WTC11 (cell line): ENCODE data around the gene CABCOCO1. TPM values are rescaled to one million over a fixed set of nuclear protein-coding genes. Genes with fewer than 3 reads are reported as not detected.

Experiments
- ATAC-seq: fragments of 200-7000 bp; cut with Tn5 transposase; 2 replicates; pipeline ENCODE4 v1.10.0; 2021; ENCODE audit warnings: mild to moderate bottlenecking, moderate library complexity
- CTCF ChIA-PET: fragments of 300-600 bp; sonication (Branson Sonifier 250); formaldehyde crosslinking; loops from one replicate; lab custom pipeline; 2021; ENCODE audit warnings: antibody characterized with exemption; lab: Charles Lee
- POLR2A ChIA-PET: fragments of 350-600 bp; sonication (Branson Sonifier 250); formaldehyde crosslinking; loops from one replicate; lab custom pipeline; 2021; ENCODE audit warnings: antibody characterized with exemption; lab: Charles Lee
- DNase-seq: peaks from one replicate; pipeline ENCODE4 v3.0.0; 2021; ENCODE audit warnings: low spot score
- H3K27ac Mint-ChIP-seq: 2 replicates; pipeline ENCODE4 v1.8.0; 2021; ENCODE audit warnings: mixed read lengths
- H3K27me3 Mint-ChIP-seq: 2 replicates; pipeline ENCODE4 v1.8.0; 2021; ENCODE audit warnings: low read depth, mild to moderate bottlenecking, moderate library complexity, mixed read lengths
- H3K36me3 Mint-ChIP-seq: 2 replicates; pipeline ENCODE4 v1.8.0; 2021; ENCODE audit warnings: mixed read lengths
- H3K4me1 Mint-ChIP-seq: 2 replicates; pipeline ENCODE4 v1.8.0; 2022; ENCODE audit warnings: mixed read lengths
- H3K4me3 Mint-ChIP-seq: 2 replicates; pipeline ENCODE4 v1.8.0; 2021; ENCODE audit warnings: mild to moderate bottlenecking, moderate library complexity, mixed read lengths
- H3K9me3 Mint-ChIP-seq: 2 replicates; pipeline ENCODE4 v1.8.0; 2021; ENCODE audit warnings: mixed read lengths
- CREM ChIP-seq: sonication (generic); formaldehyde crosslinking; IDR thresholded peaks from 2 replicates; pipeline ENCODE4 v1.8.1; 2022; ENCODE audit warnings: mild to moderate bottlenecking, missing genetic modification reagents, moderate library complexity
- FOXK1 ChIP-seq: sonication (generic); formaldehyde crosslinking; IDR thresholded peaks from 2 replicates; pipeline ENCODE4 v1.8.0; 2022; ENCODE audit warnings: mild to moderate bottlenecking, moderate library complexity, missing genetic modification reagents
- GABPB1 ChIP-seq: sonication (generic); formaldehyde crosslinking; IDR thresholded peaks from 2 replicates; pipeline ENCODE4 v1.8.1; 2023; ENCODE audit warnings: mild to moderate bottlenecking, missing genetic modification reagents
- KAT7 ChIP-seq: sonication (generic); formaldehyde crosslinking; IDR thresholded peaks from 2 replicates; pipeline ENCODE4 v1.8.1; 2023; ENCODE audit warnings: missing genetic modification reagents, mild to moderate bottlenecking, borderline replicate concordance
- NFATC4 ChIP-seq: fragments of 250-450 bp; sonication (Bioruptor Pico); IDR thresholded peaks from 2 replicates; pipeline ENCODE4 v1.9.0; 2021; ENCODE audit warnings: mild to moderate bottlenecking
- PRRX2 ChIP-seq: fragments of 250-450 bp; sonication (Bioruptor Pico); IDR thresholded peaks from 2 replicates; pipeline ENCODE4 v1.8.0; 2021; ENCODE audit warnings: mild to moderate bottlenecking
- RELA ChIP-seq: sonication (generic); formaldehyde crosslinking; IDR thresholded peaks from 2 replicates; pipeline ENCODE4 v1.8.1; 2022; ENCODE audit warnings: missing genetic modification reagents, mild to moderate bottlenecking, borderline replicate concordance
- SMAD4 ChIP-seq: sonication (generic); formaldehyde crosslinking; IDR thresholded peaks from 2 replicates; pipeline ENCODE4 v1.8.0; 2022; ENCODE audit warnings: mild to moderate bottlenecking, missing genetic modification reagents
- TP53 ChIP-seq: sonication (generic); formaldehyde crosslinking; IDR thresholded peaks from 2 replicates; pipeline ENCODE4 v1.8.1; 2023; ENCODE audit warnings: mild to moderate bottlenecking, missing genetic modification reagents
- ZNF121 ChIP-seq: sonication (generic); formaldehyde crosslinking; IDR thresholded peaks from 2 replicates; pipeline ENCODE4 v1.8.0; 2023; ENCODE audit warnings: missing genetic modification reagents
- ZNF232 ChIP-seq: sonication (generic); formaldehyde crosslinking; IDR thresholded peaks from 2 replicates; pipeline ENCODE4 v1.8.0; 2022; ENCODE audit warnings: mild to moderate bottlenecking, missing genetic modification reagents
- ZNF263 ChIP-seq: sonication (generic); formaldehyde crosslinking; IDR thresholded peaks from 2 replicates; pipeline ENCODE4 v1.8.1; 2022; ENCODE audit warnings: low read depth, mild to moderate bottlenecking, moderate library complexity, missing genetic modification reagents
- total RNA-seq: library from RNA; stranded (reverse); gene quantifications from 3 replicates; pipeline ENCODE4 v1.2.3, GENCODE V29; 2021
- TF ChIP-seq, protein P1 (sequence below): sonication (generic); formaldehyde crosslinking; IDR thresholded peaks from 2 replicates; pipeline ENCODE4 v1.8.0; 2022; ENCODE audit warnings: mild to moderate bottlenecking, missing genetic modification reagents
- TF ChIP-seq, protein P2 (sequence below): fragments of 250-450 bp; sonication (Bioruptor Pico); IDR thresholded peaks from 2 replicates; pipeline ENCODE4 v1.9.0; 2021; ENCODE audit warnings: mild to moderate bottlenecking, borderline replicate concordance
- TF ChIP-seq, protein P3 (sequence below): sonication (generic); formaldehyde crosslinking; IDR thresholded peaks from 2 replicates; pipeline ENCODE4 v1.8.1; 2022; ENCODE audit warnings: low read depth, mild to moderate bottlenecking, moderate library complexity, missing genetic modification reagents, borderline replicate concordance
- TF ChIP-seq, protein P4 (sequence below): sonication (generic); formaldehyde crosslinking; IDR thresholded peaks from 2 replicates; pipeline ENCODE4 v1.8.0; 2023; ENCODE audit warnings: mild to moderate bottlenecking, missing genetic modification reagents
- TF ChIP-seq, protein P5 (sequence below): sonication (generic); formaldehyde crosslinking; IDR thresholded peaks from 2 replicates; pipeline ENCODE4 v1.8.0; 2022; ENCODE audit warnings: missing genetic modification reagents
- TF ChIP-seq, protein P6 (sequence below): fragments of 200-600 bp; IDR thresholded peaks from 2 replicates; pipeline ENCODE4 v1.8.0; 2022; ENCODE audit warnings: antibody characterized with exemption
- TF ChIP-seq, protein P7 (sequence below): sonication (generic); formaldehyde crosslinking; IDR thresholded peaks from 2 replicates; pipeline ENCODE4 v1.8.1; 2023; ENCODE audit warnings: mild to moderate bottlenecking, missing genetic modification reagents, moderate library complexity
- TF ChIP-seq, protein P8 (sequence below): sonication (generic); formaldehyde crosslinking; IDR thresholded peaks from 2 replicates; pipeline ENCODE4 v1.8.1; 2023; ENCODE audit warnings: mild to moderate bottlenecking, missing genetic modification reagents

CABCOCO1 gene
- total RNA-seq, 1 experiment from 2014 or later = not detected

DNA sequence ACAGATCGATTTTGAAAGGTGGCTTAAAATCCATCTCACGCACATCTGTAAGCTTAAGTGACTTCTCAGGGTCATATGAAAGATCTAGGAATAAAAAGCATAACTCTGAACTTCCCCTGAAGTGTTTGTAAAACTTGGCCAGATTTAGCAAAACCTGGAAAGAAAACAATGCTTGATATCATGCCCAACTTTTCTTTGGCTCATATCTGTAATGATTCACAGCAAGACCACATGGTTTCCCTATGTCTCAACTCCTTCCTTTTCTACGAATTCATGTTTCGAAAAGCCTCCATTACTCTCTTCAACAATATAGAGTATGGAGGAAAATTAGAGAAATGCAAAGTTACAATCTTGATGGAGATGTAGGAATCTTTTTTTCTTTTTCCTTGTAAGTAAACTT, 20.1 kb upstream of the CABCOCO1 start:
- ATAC-seq (no peak), DNase-seq (no peak)
- TF ChIP-seq FOXK1 (no peak), NFATC4 (no peak), KAT7 (CRISPR knock-in tag) (no peak), SMAD4 (CRISPR knock-in tag) (no peak), RELA (CRISPR knock-in tag) (no peak), TP53 (CRISPR knock-in tag) (no peak), PRRX2 (CRISPR knock-in tag) (no peak), CREM (CRISPR knock-in tag) (no peak), ZNF121 (CRISPR knock-in tag) (no peak), ZNF232 (CRISPR knock-in tag) (no peak), ZNF263 (CRISPR knock-in tag) (no peak), GABPB1 (CRISPR knock-in tag) (no peak)
- TF ChIP-seq, protein P1, sequence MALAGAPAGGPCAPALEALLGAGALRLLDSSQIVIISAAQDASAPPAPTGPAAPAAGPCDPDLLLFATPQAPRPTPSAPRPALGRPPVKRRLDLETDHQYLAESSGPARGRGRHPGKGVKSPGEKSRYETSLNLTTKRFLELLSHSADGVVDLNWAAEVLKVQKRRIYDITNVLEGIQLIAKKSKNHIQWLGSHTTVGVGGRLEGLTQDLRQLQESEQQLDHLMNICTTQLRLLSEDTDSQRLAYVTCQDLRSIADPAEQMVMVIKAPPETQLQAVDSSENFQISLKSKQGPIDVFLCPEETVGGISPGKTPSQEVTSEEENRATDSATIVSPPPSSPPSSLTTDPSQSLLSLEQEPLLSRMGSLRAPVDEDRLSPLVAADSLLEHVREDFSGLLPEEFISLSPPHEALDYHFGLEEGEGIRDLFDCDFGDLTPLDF (CRISPR knock-in tag) = no peak
- TF ChIP-seq, protein P2, sequence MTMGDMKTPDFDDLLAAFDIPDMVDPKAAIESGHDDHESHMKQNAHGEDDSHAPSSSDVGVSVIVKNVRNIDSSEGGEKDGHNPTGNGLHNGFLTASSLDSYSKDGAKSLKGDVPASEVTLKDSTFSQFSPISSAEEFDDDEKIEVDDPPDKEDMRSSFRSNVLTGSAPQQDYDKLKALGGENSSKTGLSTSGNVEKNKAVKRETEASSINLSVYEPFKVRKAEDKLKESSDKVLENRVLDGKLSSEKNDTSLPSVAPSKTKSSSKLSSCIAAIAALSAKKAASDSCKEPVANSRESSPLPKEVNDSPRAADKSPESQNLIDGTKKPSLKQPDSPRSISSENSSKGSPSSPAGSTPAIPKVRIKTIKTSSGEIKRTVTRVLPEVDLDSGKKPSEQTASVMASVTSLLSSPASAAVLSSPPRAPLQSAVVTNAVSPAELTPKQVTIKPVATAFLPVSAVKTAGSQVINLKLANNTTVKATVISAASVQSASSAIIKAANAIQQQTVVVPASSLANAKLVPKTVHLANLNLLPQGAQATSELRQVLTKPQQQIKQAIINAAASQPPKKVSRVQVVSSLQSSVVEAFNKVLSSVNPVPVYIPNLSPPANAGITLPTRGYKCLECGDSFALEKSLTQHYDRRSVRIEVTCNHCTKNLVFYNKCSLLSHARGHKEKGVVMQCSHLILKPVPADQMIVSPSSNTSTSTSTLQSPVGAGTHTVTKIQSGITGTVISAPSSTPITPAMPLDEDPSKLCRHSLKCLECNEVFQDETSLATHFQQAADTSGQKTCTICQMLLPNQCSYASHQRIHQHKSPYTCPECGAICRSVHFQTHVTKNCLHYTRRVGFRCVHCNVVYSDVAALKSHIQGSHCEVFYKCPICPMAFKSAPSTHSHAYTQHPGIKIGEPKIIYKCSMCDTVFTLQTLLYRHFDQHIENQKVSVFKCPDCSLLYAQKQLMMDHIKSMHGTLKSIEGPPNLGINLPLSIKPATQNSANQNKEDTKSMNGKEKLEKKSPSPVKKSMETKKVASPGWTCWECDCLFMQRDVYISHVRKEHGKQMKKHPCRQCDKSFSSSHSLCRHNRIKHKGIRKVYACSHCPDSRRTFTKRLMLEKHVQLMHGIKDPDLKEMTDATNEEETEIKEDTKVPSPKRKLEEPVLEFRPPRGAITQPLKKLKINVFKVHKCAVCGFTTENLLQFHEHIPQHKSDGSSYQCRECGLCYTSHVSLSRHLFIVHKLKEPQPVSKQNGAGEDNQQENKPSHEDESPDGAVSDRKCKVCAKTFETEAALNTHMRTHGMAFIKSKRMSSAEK (CRISPR knock-in tag) = no peak
- TF ChIP-seq, protein P3, sequence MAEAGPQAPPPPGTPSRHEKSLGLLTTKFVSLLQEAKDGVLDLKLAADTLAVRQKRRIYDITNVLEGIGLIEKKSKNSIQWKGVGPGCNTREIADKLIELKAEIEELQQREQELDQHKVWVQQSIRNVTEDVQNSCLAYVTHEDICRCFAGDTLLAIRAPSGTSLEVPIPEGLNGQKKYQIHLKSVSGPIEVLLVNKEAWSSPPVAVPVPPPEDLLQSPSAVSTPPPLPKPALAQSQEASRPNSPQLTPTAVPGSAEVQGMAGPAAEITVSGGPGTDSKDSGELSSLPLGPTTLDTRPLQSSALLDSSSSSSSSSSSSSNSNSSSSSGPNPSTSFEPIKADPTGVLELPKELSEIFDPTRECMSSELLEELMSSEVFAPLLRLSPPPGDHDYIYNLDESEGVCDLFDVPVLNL (CRISPR knock-in tag) = no peak
- TF ChIP-seq, protein P4, sequence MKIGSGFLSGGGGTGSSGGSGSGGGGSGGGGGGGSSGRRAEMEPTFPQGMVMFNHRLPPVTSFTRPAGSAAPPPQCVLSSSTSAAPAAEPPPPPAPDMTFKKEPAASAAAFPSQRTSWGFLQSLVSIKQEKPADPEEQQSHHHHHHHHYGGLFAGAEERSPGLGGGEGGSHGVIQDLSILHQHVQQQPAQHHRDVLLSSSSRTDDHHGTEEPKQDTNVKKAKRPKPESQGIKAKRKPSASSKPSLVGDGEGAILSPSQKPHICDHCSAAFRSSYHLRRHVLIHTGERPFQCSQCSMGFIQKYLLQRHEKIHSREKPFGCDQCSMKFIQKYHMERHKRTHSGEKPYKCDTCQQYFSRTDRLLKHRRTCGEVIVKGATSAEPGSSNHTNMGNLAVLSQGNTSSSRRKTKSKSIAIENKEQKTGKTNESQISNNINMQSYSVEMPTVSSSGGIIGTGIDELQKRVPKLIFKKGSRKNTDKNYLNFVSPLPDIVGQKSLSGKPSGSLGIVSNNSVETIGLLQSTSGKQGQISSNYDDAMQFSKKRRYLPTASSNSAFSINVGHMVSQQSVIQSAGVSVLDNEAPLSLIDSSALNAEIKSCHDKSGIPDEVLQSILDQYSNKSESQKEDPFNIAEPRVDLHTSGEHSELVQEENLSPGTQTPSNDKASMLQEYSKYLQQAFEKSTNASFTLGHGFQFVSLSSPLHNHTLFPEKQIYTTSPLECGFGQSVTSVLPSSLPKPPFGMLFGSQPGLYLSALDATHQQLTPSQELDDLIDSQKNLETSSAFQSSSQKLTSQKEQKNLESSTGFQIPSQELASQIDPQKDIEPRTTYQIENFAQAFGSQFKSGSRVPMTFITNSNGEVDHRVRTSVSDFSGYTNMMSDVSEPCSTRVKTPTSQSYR (CRISPR knock-in tag) = no peak
- TF ChIP-seq, protein P5, sequence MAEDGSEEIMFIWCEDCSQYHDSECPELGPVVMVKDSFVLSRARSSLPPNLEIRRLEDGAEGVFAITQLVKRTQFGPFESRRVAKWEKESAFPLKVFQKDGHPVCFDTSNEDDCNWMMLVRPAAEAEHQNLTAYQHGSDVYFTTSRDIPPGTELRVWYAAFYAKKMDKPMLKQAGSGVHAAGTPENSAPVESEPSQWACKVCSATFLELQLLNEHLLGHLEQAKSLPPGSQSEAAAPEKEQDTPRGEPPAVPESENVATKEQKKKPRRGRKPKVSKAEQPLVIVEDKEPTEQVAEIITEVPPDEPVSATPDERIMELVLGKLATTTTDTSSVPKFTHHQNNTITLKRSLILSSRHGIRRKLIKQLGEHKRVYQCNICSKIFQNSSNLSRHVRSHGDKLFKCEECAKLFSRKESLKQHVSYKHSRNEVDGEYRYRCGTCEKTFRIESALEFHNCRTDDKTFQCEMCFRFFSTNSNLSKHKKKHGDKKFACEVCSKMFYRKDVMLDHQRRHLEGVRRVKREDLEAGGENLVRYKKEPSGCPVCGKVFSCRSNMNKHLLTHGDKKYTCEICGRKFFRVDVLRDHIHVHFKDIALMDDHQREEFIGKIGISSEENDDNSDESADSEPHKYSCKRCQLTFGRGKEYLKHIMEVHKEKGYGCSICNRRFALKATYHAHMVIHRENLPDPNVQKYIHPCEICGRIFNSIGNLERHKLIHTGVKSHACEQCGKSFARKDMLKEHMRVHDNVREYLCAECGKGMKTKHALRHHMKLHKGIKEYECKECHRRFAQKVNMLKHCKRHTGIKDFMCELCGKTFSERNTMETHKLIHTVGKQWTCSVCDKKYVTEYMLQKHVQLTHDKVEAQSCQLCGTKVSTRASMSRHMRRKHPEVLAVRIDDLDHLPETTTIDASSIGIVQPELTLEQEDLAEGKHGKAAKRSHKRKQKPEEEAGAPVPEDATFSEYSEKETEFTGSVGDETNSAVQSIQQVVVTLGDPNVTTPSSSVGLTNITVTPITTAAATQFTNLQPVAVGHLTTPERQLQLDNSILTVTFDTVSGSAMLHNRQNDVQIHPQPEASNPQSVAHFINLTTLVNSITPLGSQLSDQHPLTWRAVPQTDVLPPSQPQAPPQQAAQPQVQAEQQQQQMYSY (CRISPR knock-in tag) = no peak
- TF ChIP-seq, protein P6, sequence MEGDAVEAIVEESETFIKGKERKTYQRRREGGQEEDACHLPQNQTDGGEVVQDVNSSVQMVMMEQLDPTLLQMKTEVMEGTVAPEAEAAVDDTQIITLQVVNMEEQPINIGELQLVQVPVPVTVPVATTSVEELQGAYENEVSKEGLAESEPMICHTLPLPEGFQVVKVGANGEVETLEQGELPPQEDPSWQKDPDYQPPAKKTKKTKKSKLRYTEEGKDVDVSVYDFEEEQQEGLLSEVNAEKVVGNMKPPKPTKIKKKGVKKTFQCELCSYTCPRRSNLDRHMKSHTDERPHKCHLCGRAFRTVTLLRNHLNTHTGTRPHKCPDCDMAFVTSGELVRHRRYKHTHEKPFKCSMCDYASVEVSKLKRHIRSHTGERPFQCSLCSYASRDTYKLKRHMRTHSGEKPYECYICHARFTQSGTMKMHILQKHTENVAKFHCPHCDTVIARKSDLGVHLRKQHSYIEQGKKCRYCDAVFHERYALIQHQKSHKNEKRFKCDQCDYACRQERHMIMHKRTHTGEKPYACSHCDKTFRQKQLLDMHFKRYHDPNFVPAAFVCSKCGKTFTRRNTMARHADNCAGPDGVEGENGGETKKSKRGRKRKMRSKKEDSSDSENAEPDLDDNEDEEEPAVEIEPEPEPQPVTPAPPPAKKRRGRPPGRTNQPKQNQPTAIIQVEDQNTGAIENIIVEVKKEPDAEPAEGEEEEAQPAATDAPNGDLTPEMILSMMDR = no peak
- TF ChIP-seq, protein P7, sequence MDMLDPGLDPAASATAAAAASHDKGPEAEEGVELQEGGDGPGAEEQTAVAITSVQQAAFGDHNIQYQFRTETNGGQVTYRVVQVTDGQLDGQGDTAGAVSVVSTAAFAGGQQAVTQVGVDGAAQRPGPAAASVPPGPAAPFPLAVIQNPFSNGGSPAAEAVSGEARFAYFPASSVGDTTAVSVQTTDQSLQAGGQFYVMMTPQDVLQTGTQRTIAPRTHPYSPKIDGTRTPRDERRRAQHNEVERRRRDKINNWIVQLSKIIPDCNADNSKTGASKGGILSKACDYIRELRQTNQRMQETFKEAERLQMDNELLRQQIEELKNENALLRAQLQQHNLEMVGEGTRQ (CRISPR knock-in tag) = no peak
- TF ChIP-seq, protein P8, sequence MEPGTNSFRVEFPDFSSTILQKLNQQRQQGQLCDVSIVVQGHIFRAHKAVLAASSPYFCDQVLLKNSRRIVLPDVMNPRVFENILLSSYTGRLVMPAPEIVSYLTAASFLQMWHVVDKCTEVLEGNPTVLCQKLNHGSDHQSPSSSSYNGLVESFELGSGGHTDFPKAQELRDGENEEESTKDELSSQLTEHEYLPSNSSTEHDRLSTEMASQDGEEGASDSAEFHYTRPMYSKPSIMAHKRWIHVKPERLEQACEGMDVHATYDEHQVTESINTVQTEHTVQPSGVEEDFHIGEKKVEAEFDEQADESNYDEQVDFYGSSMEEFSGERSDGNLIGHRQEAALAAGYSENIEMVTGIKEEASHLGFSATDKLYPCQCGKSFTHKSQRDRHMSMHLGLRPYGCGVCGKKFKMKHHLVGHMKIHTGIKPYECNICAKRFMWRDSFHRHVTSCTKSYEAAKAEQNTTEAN = no peak
- POLR2A ChIA-PET = no interaction called here
- Mint-ChIP-seq H3K27me3 (no peaks in the 10 kb centered on the region), H3K36me3 (no peaks in the 10 kb centered on the region), H3K27ac (peak overlapping the region; percentile 36), H3K9me3 (0 out of 2 replicates have a peak, but pooled peaks cover 3% of the 10 kb centered on the region), H3K4me1 (peaks cover 54% of the 10 kb centered on the region), H3K4me3 (no peak overlapping the region)
- CTCF ChIA-PET = interaction anchor here (0.9 to 1.6 kb wide), 2 partner anchors 35 to 38 kb away, joined by 3 to 4 read pairs; no protein-coding TSS in a partner anchor
